HEK293 (cell line): ENCODE data around the gene PUM2.

Source experiments
- CTCF ChIA-PET: fragments of 350-600 bp; formaldehyde crosslinking; extraction: SDS; loops from one replicate; lab custom pipeline; 2021; ENCODE audit warnings: antibody characterized with exemption; lab: Yijun Ruan, JAX
- POLR2A ChIA-PET: fragments of 300-600 bp; formaldehyde crosslinking; extraction: SDS; loops from one replicate; lab custom pipeline; 2020; ENCODE audit warnings: antibody characterized with exemption, inconsistent platforms; lab: Yijun Ruan, JAX
- H3K27ac ChIP-seq: fragments of 200-500 bp; sonication (Bioruptor generic); 2 replicates; pipeline ENCODE4 v1.5.1; 2014; ENCODE audit warnings: low read depth, low read length, control low read depth, inconsistent platforms; ENCODE audit errors: extremely low read depth
- H3K36me3 ChIP-seq, 2 experiments: fragments of 200-500 bp in 1 of 2; sonication (Bioruptor generic) in 1 of 2; 1 replicate in 1 of 2; 2 replicates in 1 of 2; pipeline ENCODE4 v1.5.1; 2014 to 2017; ENCODE audit warnings: inconsistent platforms in 2 of 2, low read length in 2 of 2; ENCODE audit not compliant: control insufficient read depth in 2 of 2, insufficient read depth in 1 of 2
- H3K4me1 ChIP-seq: fragments of 200-500 bp; sonication (Bioruptor generic); 2 replicates; pipeline ENCODE4 v1.5.1; 2014; ENCODE audit warnings: mild to moderate bottlenecking, low read length, inconsistent platforms; ENCODE audit not compliant: control insufficient read depth, insufficient read depth
- H3K4me3 ChIP-seq: 2 replicates; pipeline ENCODE4 v1.5.1; 2011; ENCODE audit warnings: low read depth, mild to moderate bottlenecking, control low read depth, low read length, moderate library complexity
- H3K9me3 ChIP-seq: fragments of 200-500 bp; sonication (Bioruptor generic); 2 replicates; pipeline ENCODE4 v1.5.1; 2014; ENCODE audit warnings: low read depth, low read length, inconsistent platforms; ENCODE audit not compliant: control insufficient read depth, insufficient read depth
- GLI4 ChIP-seq: fragments of 450-650 bp; formaldehyde crosslinking; IDR thresholded peaks from 2 replicates; pipeline ENCODE4 v1.5.1; 2016; ENCODE audit warnings: missing biosample characterization, missing genetic modification characterization
- KLF8 ChIP-seq: fragments of 450-650 bp; formaldehyde crosslinking; IDR thresholded peaks from 2 replicates; pipeline ENCODE4 v1.5.1; 2016; ENCODE audit warnings: missing biosample characterization, missing genetic modification characterization
- SCRT2 ChIP-seq: fragments of 450-650 bp; formaldehyde crosslinking; IDR thresholded peaks from 2 replicates; pipeline ENCODE4 v1.5.1; 2016; ENCODE audit warnings: missing biosample characterization, missing genetic modification characterization
- TCF7L2 ChIP-seq: IDR thresholded peaks from 2 replicates; pipeline ENCODE4 v1.6.1; 2011; ENCODE audit warnings: low read depth, mild to moderate bottlenecking, inconsistent platforms, low read length, moderate library complexity, borderline replicate concordance
- ZBTB48 ChIP-seq: fragments of 450-650 bp; formaldehyde crosslinking; IDR thresholded peaks from 2 replicates; pipeline ENCODE4 v1.5.1; 2016; ENCODE audit warnings: missing biosample characterization, missing genetic modification characterization
- ZNF169 ChIP-seq: fragments of 450-650 bp; formaldehyde crosslinking; IDR thresholded peaks from 2 replicates; pipeline ENCODE4 v1.5.1; 2016; ENCODE audit warnings: missing biosample characterization, missing genetic modification characterization
- ZNF175 ChIP-seq: fragments of 450-650 bp; formaldehyde crosslinking; IDR thresholded peaks from 2 replicates; pipeline ENCODE4 v1.5.1; 2016; ENCODE audit warnings: missing biosample characterization, missing genetic modification characterization
- ZNF19 ChIP-seq: fragments of 450-650 bp; formaldehyde crosslinking; IDR thresholded peaks from 2 replicates; pipeline ENCODE4; 2016; ENCODE audit warnings: missing biosample characterization, missing genetic modification characterization, low read depth
- ZNF2 ChIP-seq: fragments of 450-650 bp; formaldehyde crosslinking; IDR thresholded peaks from 2 replicates; pipeline ENCODE4 v1.5.1; 2016; ENCODE audit warnings: missing biosample characterization, missing genetic modification characterization
- ZNF302 ChIP-seq: fragments of 450-650 bp; formaldehyde crosslinking; IDR thresholded peaks from 2 replicates; pipeline ENCODE4 v1.5.1; 2016; ENCODE audit warnings: missing biosample characterization, missing genetic modification characterization, low read depth
- ZNF366 ChIP-seq: fragments of 450-650 bp; formaldehyde crosslinking; conservative IDR thresholded peaks from 2 replicates; pipeline ENCODE4 v1.5.1; 2016; ENCODE audit warnings: missing biosample characterization, missing genetic modification characterization
- ZNF391 ChIP-seq: fragments of 450-650 bp; formaldehyde crosslinking; IDR thresholded peaks from 2 replicates; pipeline ENCODE4 v1.5.1; 2016; ENCODE audit warnings: low read depth, missing biosample characterization, missing genetic modification characterization, borderline replicate concordance
- ZNF404 ChIP-seq: fragments of 450-650 bp; formaldehyde crosslinking; IDR thresholded peaks from 2 replicates; pipeline ENCODE4 v1.5.1; 2017; ENCODE audit warnings: missing biosample characterization, missing genetic modification characterization
- ZNF416 ChIP-seq: fragments of 450-650 bp; formaldehyde crosslinking; IDR thresholded peaks from 2 replicates; pipeline ENCODE4 v1.5.1; 2016; ENCODE audit warnings: missing biosample characterization, missing genetic modification characterization
- ZNF426 ChIP-seq: fragments of 450-650 bp; formaldehyde crosslinking; IDR thresholded peaks from 2 replicates; pipeline ENCODE4 v1.5.1; 2017; ENCODE audit warnings: missing biosample characterization, missing genetic modification characterization, mild to moderate bottlenecking, inconsistent platforms, moderate library complexity
- ZNF513 ChIP-seq: fragments of 450-650 bp; IDR thresholded peaks from 2 replicates; pipeline ENCODE4 v1.5.1; 2018; ENCODE audit warnings: missing biosample characterization, missing genetic modification characterization
- ZNF639 ChIP-seq: fragments of 450-650 bp; formaldehyde crosslinking; IDR thresholded peaks from 2 replicates; pipeline ENCODE4 v1.5.1; 2016; ENCODE audit warnings: missing biosample characterization, missing genetic modification characterization
- ZNF704 ChIP-seq: fragments of 450-650 bp; formaldehyde crosslinking; IDR thresholded peaks from 2 replicates; pipeline ENCODE4 v1.5.1; 2016; ENCODE audit warnings: missing biosample characterization, missing genetic modification characterization
- ZNF791 ChIP-seq: fragments of 450-650 bp; formaldehyde crosslinking; IDR thresholded peaks from 2 replicates; pipeline ENCODE4 v1.5.1; 2016; ENCODE audit warnings: missing biosample characterization, missing genetic modification characterization
- ZNF843 ChIP-seq: fragments of 450-650 bp; formaldehyde crosslinking; IDR thresholded peaks from 2 replicates; pipeline ENCODE4 v1.5.1; 2016; ENCODE audit warnings: missing biosample characterization, missing genetic modification characterization
- ZSCAN5A ChIP-seq: fragments of 450-650 bp; formaldehyde crosslinking; IDR thresholded peaks from 2 replicates; pipeline ENCODE4 v1.5.1; 2016; ENCODE audit warnings: missing biosample characterization, missing genetic modification characterization
- TF ChIP-seq, protein P1 (sequence below): fragments of 450-650 bp; formaldehyde crosslinking; conservative IDR thresholded peaks from 2 replicates; pipeline ENCODE4 v1.5.1; 2016; ENCODE audit warnings: low read depth, missing biosample characterization, missing genetic modification characterization

The PUM2 gene

GRCh38 chr2:20357638-20358389, 7.2 kb upstream of the PUM2 start:
- POLR2A ChIA-PET: no interaction called here
- peaks cover 7% of the 10 kb centered on the region; the same call in 1 of the 2 replicates for H3K4me1 ChIP-seq
- no peak overlapping the region for H3K4me3 ChIP-seq
- TF ChIP-seq ZNF366 (tag by site-specific recombination) (no peak), ZNF513 (tag by site-specific recombination) (no peak), ZNF175 (no peak), ZNF404 (tag by site-specific recombination) (no peak), KLF8 (tag by site-specific recombination) (no peak), ZNF302 (tag by site-specific recombination) (no peak), ZNF391 (tag by site-specific recombination) (no peak), ZNF843 (tag by site-specific recombination) (no peak), ZSCAN5A (tag by site-specific recombination) (no peak), TCF7L2 (no peak)
- CTCF ChIA-PET: no interaction called here
- no peaks in the 10 kb centered on the region for H3K36me3 ChIP-seq
- H3K9me3 ChIP-seq: no peaks in the 10 kb centered on the region
- no peak overlapping the region for H3K27ac ChIP-seq

DNA sequence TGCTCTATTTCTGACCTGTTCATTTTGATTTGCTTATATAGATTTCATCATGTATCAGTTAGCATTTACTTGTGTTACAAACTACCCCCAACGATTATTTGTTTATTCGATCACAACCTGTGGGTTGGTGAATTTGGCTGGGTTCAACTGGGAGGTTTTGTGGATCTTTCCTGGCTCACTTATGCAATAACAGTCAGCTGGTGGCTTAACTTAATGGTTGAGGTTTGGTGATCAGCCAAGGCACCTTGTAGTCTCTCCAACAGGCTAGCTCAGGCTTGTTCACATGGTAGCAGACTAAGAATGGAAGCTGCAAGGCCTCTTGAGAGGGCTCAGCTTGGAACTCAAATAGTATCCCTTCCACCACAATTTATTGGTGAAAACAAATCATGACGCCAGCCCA, 5.4 kb upstream of the PUM2 start:
- H3K27ac ChIP-seq: no peak overlapping the region
- TF ChIP-seq ZNF19 (tag by site-specific recombination) (no peak), SCRT2 (tag by site-specific recombination) (no peak), ZNF639 (no peak), ZNF704 (no peak), GLI4 (tag by site-specific recombination) (no peak)
- H3K4me3 ChIP-seq: no peak overlapping the region
- H3K36me3 ChIP-seq: no peaks in the 10 kb centered on the region
- H3K9me3 ChIP-seq: no peaks in the 10 kb centered on the region
- ChIA-PET POLR2A (no interaction called here), CTCF (interaction anchor here (0.6 to 0.7 kb wide), 2 partner anchors 28 to 85 kb away, joined by 3 to 4 read pairs; no protein-coding TSS in a partner anchor)
- H3K4me1 ChIP-seq: peaks cover 7% of the 10 kb centered on the region; the same call in 1 of the 2 replicates

- H3K9me3 ChIP-seq: no peaks in the 10 kb centered on the region
- H3K36me3 ChIP-seq: no peaks in the 10 kb centered on the region
- POLR2A ChIA-PET: no interaction called here
- CTCF ChIA-PET: interaction anchor here (0.6 kb wide), 1 partner anchor 64 kb away, joined by 3 read pairs; no protein-coding TSS in a partner anchor
- H3K4me3 ChIP-seq: no peak overlapping the region
- H3K4me1 ChIP-seq: peaks cover 7% of the 10 kb centered on the region; the same call in 1 of the 2 replicates
- H3K27ac ChIP-seq: no peak overlapping the region
- TF ChIP-seq ZNF169 (no peak), ZNF416 (tag by site-specific recombination) (no peak), ZNF426 (tag by site-specific recombination) (peak; percentile 49), ZNF791 (tag by site-specific recombination) (no peak), ZBTB48 (tag by site-specific recombination) (no peak), ZNF2 (no peak)
- TF ChIP-seq, protein P1, sequence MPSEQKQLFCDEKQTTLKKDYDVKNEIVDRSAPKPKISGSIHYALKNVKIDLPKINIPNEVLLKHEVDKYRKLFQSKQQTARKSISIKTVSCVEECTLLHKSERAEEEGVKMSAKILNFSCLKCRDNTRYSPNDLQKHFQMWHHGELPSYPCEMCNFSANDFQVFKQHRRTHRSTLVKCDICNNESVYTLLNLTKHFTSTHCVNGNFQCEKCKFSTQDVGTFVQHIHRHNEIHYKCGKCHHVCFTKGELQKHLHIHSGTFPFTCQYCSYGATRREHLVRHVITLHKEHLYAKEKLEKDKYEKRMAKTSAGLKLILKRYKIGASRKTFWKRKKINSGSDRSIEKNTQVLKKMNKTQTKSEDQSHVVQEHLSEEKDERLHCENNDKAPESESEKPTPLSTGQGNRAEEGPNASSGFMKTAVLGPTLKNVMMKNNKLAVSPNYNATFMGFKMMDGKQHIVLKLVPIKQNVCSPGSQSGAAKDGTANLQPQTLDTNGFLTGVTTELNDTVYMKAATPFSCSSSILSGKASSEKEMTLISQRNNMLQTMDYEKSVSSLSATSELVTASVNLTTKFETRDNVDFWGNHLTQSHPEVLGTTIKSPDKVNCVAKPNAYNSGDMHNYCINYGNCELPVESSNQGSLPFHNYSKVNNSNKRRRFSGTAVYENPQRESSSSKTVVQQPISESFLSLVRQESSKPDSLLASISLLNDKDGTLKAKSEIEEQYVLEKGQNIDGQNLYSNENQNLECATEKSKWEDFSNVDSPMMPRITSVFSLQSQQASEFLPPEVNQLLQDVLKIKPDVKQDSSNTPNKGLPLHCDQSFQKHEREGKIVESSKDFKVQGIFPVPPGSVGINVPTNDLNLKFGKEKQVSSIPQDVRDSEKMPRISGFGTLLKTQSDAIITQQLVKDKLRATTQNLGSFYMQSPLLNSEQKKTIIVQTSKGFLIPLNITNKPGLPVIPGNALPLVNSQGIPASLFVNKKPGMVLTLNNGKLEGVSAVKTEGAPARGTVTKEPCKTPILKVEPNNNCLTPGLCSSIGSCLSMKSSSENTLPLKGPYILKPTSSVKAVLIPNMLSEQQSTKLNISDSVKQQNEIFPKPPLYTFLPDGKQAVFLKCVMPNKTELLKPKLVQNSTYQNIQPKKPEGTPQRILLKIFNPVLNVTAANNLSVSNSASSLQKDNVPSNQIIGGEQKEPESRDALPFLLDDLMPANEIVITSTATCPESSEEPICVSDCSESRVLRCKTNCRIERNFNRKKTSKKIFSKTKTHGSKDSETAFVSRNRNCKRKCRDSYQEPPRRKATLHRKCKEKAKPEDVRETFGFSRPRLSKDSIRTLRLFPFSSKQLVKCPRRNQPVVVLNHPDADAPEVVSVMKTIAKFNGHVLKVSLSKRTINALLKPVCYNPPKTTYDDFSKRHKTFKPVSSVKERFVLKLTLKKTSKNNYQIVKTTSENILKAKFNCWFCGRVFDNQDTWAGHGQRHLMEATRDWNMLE (tag by site-specific recombination): peak; percentile 67
Measured at GRCh38 chr2:20355131-20355530, 4.5 kb upstream of the PUM2 start.
